ENCODE data around the gene PAX7.

Gene PAX7

DNA sequence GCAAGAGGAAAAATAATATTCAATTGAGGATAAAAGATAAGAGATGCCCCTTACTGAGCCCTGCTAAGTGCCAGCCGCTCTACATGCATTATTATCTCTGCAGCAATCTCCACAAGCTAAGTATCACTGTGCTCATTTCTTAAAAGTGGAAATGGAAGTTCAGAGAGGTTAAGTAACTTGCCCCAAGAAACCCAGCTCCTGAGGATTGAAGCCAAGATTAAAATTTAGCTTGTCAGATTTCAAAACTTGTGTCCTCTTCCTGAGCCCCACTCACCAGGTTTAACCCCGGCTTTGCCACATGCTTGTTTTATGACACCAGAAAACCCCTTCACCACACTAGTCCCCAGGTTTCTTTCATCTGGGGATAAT lies 11.2 kb upstream of the PAX7 start:
- no peak for FAIRE-seq

DNA sequence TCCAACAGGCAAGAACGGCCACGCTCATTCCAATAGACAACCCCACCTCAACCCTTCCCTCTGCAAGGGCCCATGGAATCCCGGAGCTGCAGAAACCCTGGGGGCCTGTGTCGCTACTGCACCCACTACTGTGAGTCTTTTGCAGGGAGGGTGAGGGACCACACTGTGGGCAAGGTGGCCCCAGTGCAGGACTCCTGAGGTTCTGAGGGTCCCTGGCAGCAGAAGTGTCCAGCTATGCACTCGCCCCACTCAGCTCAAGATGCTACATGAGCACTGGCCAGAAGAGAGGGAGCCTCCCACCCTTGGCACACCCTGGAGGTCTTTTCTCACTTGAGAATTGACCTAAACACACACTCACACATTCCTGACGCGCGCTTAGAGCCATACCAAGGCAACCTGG lies 2.1 kb upstream of the PAX7 start:
- FAIRE-seq = no peak

DNA sequence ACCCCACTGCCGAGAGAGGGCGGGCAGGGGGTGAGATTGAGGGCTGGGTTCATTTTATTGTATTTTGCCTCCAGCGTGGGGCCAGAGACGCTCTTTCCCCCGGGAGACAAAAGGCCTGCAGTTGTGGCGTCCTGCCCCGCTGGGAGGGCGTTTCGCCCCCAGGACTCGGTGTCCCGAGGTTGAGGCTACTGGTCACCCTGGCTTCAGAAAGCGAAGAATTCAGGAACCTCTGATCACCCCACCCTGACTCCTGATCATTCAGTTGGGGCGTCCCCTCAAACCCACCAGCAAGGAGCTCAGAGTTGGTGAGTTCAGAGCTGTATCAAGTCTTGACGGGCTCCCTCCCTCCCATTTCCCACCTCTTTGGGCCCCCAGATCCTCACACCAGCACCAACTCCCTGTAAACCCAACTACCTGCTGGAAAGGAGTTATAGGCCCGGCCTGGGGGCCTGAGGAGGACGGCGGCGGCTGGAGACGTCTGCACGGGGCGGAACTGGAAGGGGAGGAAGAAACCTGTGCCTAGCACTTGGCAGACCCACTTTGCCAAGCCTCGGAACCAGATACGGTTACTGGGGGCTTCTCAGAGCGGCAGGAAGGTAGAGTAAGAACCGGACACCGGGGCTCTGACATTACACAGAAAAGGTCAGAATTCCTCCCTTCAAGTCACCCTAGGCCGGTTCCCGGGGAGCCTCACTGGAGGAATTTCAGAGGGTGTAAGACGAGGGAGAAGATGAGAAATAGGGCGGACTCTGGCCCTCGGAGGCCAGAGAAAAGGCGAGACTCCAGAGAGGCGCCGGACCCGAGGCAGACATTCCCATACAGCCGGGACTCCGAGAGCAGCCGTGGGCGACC lies 761 bp upstream of the PAX7 start:
- FAIRE-seq = no peak

DNA sequence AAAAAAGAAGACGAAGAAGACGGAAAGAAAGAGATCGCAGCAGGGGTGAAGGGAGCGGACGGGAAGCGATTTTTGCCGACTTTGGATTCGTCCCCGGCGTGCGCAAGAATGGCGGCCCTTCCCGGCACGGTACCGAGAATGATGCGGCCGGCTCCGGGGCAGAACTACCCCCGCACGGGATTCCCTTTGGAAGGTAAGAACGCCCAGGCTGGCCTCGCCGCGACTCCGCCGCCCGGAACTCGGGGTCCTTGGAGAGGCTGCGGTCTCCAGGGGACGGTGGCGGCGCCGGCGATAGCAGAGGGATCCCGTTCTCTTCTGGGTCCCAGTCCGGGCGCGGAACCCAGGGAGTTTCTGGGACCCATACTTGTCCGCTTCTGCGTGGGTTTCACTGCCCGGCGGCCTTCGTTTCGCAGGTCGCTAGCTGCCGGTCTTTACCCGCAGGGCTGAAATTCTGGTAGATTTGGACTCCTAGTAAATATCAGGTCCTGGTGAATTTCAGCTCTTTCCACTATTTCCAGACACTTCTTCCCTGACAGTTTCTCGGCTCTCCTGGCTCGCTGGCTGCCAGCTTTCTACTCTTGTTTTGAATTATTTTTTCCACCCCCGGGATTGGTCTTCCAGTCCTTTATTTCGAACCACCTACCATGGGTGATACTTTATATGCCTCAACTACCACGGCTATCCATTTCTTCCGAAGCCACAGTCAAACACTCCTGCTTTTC lies 1.0 kb downstream of the PAX7 start:
- no peak for FAIRE-seq

DNA sequence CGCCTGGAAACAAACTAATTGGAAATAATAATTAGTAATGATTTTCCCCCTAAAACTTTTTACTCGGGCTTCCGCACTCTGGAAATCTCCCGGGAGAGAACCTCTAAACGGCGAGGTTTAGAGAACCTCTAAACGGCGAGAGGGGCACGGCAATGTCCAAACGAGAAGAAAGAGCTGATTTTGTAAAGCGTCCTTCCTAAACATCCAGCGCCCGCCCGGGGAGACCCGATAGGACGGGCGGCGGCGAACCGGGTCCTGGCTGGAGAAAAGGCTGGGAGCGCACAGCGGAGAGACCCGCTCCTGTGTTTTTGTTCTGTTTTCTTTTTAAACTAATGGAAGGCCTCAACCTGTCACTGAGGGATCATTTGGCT lies 1.6 kb downstream of the PAX7 start:
- FAIRE-seq = no peak

DNA sequence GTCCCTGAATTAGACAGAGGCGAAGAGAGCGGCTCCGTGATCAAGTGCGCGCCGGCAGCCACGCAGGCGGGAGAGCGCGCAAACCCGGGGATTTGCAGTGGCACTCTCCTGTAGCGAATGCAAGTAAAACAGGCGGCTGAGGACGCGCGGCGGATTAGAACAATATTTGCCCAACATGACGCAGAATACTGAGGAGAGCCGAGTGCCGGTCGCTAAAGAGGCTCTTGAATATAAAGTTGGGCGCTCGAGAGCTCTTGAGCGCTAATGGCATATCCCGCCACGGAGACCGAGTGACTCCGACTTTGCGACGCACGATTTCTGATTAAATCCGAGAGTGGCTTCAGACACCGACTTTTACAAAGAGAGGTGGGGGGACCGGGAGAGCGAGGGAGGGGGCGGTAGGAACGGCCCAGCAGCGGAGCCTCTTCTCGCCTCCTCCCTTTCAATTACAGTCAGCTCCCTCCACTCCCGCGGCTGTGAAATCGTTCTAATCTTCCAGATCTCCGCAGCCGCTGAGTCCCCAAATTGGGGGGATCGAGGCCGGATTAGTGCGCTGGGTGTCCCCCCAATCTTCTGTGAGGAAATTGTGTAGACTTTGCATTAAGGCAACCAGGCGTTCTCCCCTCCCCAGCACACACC lies 2.3 kb downstream of the PAX7 start:
- FAIRE-seq = no peak

DNA sequence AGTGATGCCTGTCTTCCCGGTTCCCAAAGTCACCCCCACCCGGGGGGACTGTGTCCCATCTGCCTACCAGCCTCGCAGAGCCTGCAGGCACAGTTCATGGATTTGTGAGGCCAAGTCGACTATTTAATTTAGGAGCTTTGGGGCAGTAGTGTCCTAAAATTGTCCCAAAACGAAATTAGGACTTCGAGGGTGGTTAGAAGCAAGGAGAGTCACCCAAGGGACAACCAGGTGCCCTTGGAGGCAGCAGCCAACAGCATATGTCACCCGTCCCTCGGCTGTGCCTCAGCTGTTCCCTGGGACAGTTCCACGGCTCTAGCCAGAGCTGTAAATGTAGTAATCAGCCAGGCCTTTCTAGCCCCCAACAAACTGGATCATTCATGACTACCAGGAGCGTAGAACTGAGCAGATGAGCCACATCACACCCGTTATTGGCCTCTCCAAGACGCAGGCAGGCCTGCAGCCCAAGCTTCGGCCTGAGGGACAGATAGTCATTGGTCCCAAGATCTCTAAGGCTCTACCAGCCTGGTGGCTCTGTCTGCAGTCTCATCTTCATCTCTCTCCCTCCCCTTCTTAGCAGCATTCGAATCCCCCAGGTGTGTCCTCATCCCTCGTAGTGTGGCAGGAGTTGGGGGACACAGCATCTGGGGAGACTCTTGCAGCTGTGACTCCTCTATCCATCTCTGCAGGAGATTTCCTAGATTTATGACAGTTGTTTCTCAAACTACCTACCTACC lies 2.9 kb downstream of the PAX7 start:
- FAIRE-seq = no peak

DNA sequence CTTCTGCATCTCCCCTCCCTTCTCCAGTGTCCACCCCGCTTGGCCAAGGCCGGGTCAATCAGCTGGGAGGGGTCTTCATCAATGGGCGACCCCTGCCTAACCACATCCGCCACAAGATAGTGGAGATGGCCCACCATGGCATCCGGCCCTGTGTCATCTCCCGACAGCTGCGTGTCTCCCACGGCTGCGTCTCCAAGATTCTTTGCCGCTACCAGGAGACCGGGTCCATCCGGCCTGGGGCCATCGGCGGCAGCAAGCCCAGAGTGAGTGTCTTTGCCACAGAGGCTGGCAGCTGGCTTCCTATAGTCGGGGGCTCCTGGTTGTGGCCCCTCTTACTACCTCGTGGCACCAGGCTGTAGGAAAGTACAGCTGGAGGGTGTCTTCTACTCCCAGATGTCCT lies 3.6 kb downstream of the PAX7 start:
- no peak for FAIRE-seq

DNA sequence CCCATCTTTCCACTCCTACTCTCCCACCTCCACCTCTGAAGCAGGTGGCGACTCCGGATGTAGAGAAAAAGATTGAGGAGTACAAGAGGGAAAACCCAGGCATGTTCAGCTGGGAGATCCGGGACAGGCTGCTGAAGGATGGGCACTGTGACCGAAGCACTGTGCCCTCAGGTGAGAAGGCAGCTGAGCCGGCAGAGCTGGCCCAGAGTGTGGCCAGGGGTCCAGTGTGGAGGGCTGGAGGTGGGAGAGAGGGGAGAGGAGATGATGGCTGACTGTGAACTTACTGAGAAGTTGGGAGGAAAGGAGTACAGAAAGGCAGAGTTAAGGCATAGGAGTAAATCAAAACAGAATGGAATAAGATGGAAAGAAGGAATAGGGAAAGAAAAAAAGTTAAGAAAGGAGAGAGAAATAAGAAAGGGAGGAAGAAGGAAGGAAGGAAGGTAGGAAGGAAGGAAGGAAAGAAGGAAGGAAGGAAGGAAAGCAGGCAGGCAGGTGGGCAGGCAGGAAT lies 4.5 kb downstream of the PAX7 start:
- no peak for FAIRE-seq

DNA sequence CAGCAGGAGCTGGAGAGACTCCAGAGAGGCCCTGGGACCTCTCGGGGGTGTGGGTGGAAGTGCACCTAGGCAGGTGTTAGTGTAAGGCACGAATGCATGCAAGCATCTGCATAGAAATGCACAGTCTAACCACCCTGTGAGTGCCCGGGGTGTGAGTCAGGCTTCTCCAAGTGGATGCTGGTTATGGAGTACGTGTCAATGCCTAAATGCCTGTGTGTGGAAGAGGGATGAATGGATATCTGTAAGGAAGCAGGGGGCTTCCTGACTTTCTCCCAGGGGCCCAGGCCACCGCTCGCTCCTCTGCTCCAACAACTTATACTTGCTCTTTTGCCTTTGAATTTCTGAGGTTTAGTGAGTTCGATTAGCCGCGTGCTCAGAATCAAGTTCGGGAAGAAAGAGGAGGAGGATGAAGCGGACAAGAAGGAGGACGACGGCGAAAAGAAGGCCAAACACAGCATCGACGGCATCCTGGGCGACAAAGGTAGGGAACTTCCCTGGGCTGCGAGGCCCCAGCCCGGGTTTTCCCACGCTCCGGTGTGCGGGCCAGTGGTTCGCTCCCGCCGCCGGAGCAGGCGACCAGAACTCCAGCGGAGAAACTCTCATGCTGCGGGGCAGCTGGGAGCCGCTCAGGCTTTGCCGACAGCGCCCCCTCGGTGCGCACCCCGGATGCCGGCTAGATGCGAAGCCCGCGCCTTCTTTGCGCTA lies 5.4 kb downstream of the PAX7 start:
- no peak for FAIRE-seq

DNA sequence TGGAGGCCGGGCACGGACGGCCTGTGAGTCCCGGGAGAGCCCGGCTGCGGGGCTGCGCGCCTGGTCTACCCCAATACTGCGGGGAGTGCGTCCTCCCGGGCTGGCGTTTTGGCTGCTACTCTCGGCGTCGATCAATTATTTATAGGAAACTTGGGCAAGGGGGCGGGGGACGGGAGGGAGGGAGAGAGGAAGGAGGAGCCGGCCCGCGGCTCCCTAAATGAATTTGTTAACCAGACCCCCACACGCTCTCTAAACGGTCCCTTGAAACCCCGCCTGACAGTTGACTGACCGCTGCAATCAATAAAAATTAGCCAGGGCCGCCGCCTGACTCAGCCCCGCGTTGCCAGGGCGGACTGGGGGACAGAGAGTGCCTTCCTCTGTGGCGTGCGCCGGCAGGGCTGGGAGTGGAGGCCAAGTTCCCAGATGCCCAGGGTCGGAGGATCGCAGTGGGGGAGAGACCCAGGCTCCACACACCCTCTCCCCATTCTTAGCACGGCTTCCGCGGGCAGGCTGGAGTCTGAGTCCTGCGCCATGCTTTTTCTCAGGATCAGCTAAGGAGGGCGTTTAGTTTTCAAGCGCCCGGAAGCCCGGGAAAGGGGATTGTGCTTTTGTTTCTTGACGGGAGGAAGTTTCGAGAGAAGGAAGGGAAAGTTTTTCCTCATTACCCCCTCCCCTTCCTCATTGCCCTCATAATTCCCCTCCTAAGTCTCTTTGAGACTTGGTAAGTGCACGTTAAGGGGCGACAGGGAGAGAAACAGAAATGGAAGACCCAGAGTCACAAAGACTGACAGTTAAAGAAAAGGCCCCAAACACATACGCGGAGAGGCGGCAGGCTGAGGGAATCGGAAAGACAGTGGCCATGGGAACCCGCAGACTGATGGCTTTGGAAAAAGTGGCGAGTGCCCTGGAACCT lies 6.2 kb downstream of the PAX7 start:
- no peak for FAIRE-seq

DNA sequence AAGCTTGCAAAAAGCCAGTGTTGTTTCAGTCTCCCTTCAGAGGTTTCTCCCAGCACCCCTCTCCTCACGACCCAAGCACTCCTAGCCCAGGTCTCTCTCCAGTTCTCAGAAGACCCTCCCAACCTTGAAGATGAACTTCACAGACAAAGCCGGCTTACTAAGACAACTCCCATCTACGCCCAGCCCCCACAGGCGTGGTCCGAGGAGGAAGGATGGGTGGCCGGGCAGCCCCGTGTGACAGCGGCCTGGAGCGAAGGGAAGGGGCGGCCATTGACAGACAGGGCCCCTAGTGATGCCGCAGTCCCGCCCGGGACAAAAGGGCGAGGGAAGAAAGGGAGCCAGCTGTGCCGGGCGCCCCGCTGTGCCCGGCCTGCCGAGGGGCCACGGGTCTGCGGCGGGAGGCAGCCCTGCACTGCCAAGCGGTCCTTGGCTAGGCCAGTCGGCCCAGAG lies 6.9 kb downstream of the PAX7 start:
- no peak for FAIRE-seq

DNA sequence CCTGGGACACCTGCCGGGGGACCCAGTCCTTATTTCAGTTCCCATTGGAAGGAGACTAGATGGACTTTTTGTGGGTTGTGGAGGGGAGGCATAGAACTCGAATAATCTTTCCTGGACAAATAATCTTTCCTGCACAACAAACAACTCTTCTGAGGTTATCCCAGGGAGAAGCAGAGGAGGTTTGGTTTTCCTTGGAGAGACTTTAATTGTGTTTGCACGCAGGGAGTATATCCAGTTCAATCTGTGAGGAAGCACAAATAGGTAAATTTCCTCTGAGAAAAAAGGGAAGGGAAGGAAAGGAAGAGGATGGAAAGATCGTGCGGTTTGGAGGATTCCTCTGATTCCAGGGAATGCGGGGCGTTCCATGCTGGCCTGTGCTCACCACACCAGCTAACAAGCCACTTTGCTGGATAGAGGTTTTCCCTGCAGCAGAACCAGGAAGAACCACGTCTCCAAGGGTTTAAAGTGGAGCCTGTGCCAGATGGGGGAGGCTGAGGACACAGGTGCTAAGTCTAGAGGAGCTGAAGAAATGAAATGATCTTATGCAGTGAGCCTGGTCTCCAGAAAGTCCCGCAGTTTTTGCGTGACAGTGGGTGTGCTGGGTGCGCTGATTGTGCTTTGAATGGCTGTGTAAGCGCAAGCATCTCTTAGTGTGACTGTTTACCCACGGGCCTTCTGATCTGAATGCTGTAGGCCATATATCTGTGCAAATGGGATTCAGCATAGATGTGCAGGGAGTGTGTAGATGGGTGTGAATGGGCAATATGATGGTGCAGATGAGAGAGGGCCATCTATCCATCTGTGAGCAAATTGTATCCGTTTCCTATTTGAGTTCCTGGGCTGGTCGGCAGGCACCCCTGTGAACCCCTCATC lies 7.6 kb downstream of the PAX7 start:
- FAIRE-seq = no peak

DNA sequence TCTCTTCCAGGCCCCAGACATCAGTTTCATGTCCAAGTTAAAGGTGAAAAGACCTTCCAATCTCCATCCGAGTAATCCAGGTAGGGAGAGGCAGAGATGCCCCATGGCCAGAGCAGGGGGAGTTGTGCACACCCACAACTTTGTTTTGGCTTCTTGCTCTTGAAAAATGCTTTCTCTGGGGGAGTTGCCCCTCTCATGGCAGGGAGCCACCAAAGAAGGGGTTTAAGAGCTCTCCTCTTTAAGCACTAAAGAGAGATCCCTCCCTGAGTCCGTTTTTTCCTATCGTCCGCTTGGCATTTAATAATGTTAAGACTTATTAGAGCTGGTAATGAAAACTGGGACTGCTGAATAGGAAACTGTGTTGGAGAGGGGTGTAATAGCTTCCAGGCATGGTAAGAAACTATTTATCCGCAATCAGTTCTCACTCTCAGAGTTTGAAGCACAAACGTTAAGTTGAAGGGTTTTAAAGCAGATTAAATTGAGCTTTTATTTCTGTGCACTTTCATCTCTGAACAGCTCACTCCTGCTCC lies 8.3 kb downstream of the PAX7 start:
- FAIRE-seq = no peak

DNA sequence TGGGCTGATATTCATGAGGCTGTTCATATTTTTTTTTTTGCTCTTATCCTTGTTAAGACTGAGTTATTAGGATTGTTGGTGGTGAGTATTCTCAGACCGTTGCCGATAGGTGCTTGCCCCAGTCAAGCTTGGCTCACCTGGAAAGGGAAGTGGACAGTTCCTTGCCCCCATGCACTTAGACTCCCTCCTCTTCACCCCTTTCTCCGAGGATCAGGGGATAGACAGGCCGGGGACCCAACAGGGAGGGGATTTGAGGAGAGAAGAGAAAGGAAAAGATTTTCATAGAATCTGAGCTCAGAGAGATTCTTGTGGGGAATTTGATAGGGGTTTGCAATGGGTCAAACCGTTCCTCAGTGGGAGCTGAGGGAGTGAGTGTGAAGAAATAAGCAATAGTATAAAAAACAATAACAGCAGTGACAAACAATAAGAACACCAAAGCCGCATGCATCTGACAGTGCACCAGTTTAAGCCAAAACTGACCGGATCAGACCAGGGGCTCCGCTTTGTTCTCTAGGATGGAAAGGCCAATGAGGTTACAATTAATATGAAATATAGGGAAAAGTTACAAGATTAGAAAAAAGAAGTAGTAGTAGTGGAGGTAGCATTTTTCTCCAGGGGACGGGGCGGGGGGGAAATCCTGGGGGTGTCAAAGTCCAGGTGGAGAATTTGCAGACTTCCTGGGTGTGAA lies 8.9 kb downstream of the PAX7 start:
- no peak for FAIRE-seq

DNA sequence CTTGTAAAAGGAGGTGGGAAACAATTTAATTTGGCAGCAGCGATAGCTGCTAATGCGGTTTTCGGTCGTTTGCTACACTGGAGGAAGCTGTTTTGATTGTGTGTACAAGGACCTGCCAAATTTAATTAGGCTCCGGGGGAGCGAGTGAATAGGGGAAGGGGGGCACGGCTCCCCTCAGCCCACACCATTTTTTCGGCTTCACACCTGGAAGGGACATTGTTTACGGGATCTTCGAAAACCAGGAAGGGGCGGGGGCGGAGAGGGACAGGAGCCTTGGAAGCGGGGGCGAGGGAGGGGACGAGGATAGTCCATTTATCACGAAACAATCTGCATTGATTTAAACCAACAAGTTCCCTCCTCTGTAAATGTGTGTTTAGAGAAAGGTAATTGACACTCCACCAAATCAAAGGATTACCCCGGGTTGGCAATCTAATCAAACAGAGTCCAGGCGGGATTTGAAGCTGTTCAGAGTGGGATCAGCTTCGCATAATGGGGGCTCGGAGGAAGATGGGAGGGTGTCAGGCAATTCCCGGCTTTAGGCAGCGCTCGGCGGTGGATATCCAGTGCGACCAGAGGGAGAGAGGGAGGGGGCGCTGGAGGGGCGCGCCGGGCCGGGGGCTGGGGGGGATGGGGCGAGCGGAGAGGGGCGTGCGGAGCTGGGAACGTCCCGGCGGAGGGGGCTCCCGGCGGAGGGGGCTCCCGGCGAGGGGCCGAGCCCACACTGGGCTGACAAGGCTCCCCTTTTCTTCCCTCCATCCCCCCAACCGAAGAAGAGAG lies 9.8 kb downstream of the PAX7 start:
- no peak for FAIRE-seq

DNA sequence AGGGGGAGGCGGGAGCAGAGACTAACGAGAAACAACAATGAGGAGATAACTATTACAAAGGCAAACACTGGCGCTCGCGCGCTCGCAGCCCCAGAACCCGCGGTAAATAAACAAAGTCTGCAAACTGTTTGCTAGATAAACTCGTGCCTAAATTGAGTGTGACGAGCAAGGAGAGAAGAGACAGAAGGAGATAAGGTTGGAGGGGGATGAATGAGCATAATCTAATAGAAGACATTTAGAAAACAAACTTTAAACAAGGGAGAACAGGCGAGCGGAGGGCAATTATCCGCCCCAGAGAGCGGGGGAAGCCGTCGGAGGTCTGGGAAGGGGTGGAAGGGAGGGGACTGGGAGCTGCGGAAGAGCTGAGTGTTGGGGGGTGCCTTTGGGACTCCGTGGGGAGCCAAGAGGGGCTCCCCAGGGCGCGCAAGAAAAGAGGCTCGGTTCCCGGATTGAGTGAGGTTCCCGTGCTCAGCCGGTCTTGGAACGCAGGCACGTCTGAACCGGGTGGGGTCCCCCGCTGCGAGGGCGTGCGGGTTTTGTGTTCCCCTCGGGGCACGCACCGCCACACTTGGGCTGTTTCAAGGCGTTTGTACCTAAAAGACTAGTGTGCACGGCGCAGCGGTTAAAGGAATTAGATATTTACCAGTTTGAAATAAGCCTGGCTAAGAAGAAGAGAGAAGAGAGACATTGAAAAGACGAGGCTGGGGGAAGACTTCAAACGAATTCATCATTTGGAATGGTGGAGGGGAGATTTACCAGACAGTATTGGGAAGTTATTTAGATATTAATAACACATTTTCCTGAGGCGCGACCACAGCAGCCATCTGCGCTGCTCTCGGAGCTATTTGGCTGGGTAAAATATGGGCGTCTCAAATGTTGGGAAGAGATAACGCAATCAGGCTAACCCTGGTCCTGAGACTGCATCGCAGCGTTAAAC lies 10.6 kb downstream of the PAX7 start:
- FAIRE-seq = no peak

All from G401.6 (cell line).